ENCODE data around the gene EEF1AKMT3.
A peak's percentile ranks its signal among the peaks of the same experiment; 100 is the strongest.

The EEF1AKMT3 gene

GRCh38 chr12:57756406-57757341 lies 15.7 kb upstream of the EEF1AKMT3 start:
- Histone ChIP-seq H3K27me3 (replicated peaks; ENCODE audit: insufficient read depth, low read length) (no peaks in the 10 kb centered on the region), H2AFZ (ENCODE audit: low read length) (peak overlapping the region; percentile 60; the same call in 1 of the 2 replicates), H3K36me3 (replicated peaks; ENCODE audit: insufficient read depth, low read length) (no peaks in the 10 kb centered on the region), H3K4me2 (ENCODE audit: low read depth, low read length) (peak overlapping the region; percentile 96), H3K27ac (ENCODE audit: low read length) (peak overlapping the region; percentile 65; the same call in 1 of the 2 replicates), H3K9ac (ENCODE audit: low read length) (peak overlapping the region; percentile 64; the same call in 1 of the 2 replicates), H3K79me2 (ENCODE audit: low read length) (peaks cover 14% of the 10 kb centered on the region), H3K4me1 (ENCODE audit: low read length) (peaks cover 24% of the 10 kb centered on the region), H4K20me1 (ENCODE audit: insufficient read depth, low read length) (no peaks in the 10 kb centered on the region), H3F3A (ENCODE audit: insufficient read depth, low read length) (peaks cover 23% of the 10 kb centered on the region), H3K9me2 (replicated peaks; ENCODE audit: insufficient read depth, low read length) (no peaks in the 10 kb centered on the region), H3K9me3 (replicated peaks; ENCODE audit: insufficient read depth, low read length) (no peaks in the 10 kb centered on the region), H3K4me3 (ENCODE audit: low read length) (peak overlapping the region; percentile 73)
- DNase-seq, result peak; percentile 63
- TF ChIP-seq EZH2phosphoT487 (IDR thresholded peaks at IDR 0.05; ENCODE audit: low read length) (no peak), EZH2 (optimal IDR thresholded peaks at IDR 0.05; ENCODE audit: low read depth, low read length) (no peak), CTCF (IDR thresholded peaks at IDR 0.05; ENCODE audit: low read length) (peak; percentile 87)

DNA sequence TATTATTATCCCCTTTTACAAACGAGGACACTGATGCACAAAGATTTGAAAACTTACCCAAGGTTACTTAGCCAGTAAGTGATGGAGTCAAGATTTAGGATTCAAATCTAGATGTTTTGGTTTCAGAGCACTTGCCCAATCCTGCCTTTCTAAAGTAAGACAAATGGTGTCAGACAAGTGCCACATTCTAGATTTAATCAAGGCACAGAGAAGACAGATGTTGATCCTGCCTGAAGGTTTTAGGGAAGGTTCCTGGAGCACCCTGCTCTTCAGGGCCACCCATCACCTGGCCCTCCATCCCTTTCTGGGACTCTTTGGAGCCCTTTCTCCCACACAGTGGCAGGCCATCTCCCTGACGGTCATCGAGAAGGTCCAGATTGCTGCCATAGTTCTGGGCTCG lies 14.6 kb upstream of the EEF1AKMT3 start:
- H3K4me3 ChIP-seq (ENCODE audit: low read length), result no peak overlapping the region
- no peaks in the 10 kb centered on the region for H3K36me3 ChIP-seq (replicated peaks; ENCODE audit: insufficient read depth, low read length)
- H3K9me2 ChIP-seq (replicated peaks; ENCODE audit: insufficient read depth, low read length), result no peaks in the 10 kb centered on the region
- H4K20me1 ChIP-seq (ENCODE audit: insufficient read depth, low read length), result no peaks in the 10 kb centered on the region
- no peak overlapping the region for H3K27ac ChIP-seq (ENCODE audit: low read length)
- H3K27me3 ChIP-seq (replicated peaks; ENCODE audit: insufficient read depth, low read length), result no peaks in the 10 kb centered on the region
- H3K9me3 ChIP-seq (replicated peaks; ENCODE audit: insufficient read depth, low read length), result no peaks in the 10 kb centered on the region
- no peak overlapping the region for H2AFZ ChIP-seq (ENCODE audit: low read length)
- H3K9ac ChIP-seq (ENCODE audit: low read length), result no peak overlapping the region
- peaks cover 9% of the 10 kb centered on the region; the same call in 1 of the 2 replicates for H3K79me2 ChIP-seq (ENCODE audit: low read length)
- TF ChIP-seq EZH2 (optimal IDR thresholded peaks at IDR 0.05; ENCODE audit: low read depth, low read length) (no peak), EZH2phosphoT487 (IDR thresholded peaks at IDR 0.05; ENCODE audit: low read length) (no peak), CTCF (IDR thresholded peaks at IDR 0.05; ENCODE audit: low read length) (no peak)
- no peak overlapping the region for H3K4me2 ChIP-seq (ENCODE audit: low read depth, low read length)
- DNase-seq, result no peak
- H3F3A ChIP-seq (ENCODE audit: insufficient read depth, low read length), result peaks cover 22% of the 10 kb centered on the region
- peaks cover 22% of the 10 kb centered on the region for H3K4me1 ChIP-seq (ENCODE audit: low read length)

GRCh38 chr12:57758552-57759359 lies 13.7 kb upstream of the EEF1AKMT3 start:
- H3K79me2 ChIP-seq (ENCODE audit: low read length), result peaks cover 9% of the 10 kb centered on the region; the same call in 1 of the 2 replicates
- no peaks in the 10 kb centered on the region for H4K20me1 ChIP-seq (ENCODE audit: insufficient read depth, low read length)
- no peak overlapping the region for H3K27ac ChIP-seq (ENCODE audit: low read length)

More at GRCh38 chr12:57758552-57759359, 13.7 kb upstream of the EEF1AKMT3 start:
- no peak overlapping the region for H2AFZ ChIP-seq (ENCODE audit: low read length)
- no peak overlapping the region for H3K9ac ChIP-seq (ENCODE audit: low read length)
- no peaks in the 10 kb centered on the region for H3K36me3 ChIP-seq (replicated peaks; ENCODE audit: insufficient read depth, low read length)
- no peaks in the 10 kb centered on the region for H3K9me3 ChIP-seq (replicated peaks; ENCODE audit: insufficient read depth, low read length)
- H3K4me3 ChIP-seq (ENCODE audit: low read length), result no peak overlapping the region
- H3K9me2 ChIP-seq (replicated peaks; ENCODE audit: insufficient read depth, low read length), result no peaks in the 10 kb centered on the region
- H3K4me2 ChIP-seq (ENCODE audit: low read depth, low read length), result no peak overlapping the region
- no peak for DNase-seq
- TF ChIP-seq EZH2 (optimal IDR thresholded peaks at IDR 0.05; ENCODE audit: low read depth, low read length) (no peak), CTCF (IDR thresholded peaks at IDR 0.05; ENCODE audit: low read length) (no peak), EZH2phosphoT487 (IDR thresholded peaks at IDR 0.05; ENCODE audit: low read length) (no peak)
- no peaks in the 10 kb centered on the region for H3K27me3 ChIP-seq (replicated peaks; ENCODE audit: insufficient read depth, low read length)
- peaks cover 12% of the 10 kb centered on the region for H3K4me1 ChIP-seq (ENCODE audit: low read length)
- H3F3A ChIP-seq (ENCODE audit: insufficient read depth, low read length), result peaks cover 18% of the 10 kb centered on the region

Measured in MM.1S (cell line).